PFSK-1 (cell line): ENCODE data around the gene AGPAT3.

Source experiments
- FOXP2 ChIP-seq: optimal IDR thresholded peaks from 2 replicates; pipeline ENCODE3; 2011; ENCODE audit warnings: borderline replicate concordance, control low read depth, inconsistent platforms; ENCODE audit not compliant: insufficient read depth; ENCODE audit errors: extremely low read length, extremely low read depth
- POLR2AphosphoS5 ChIP-seq: IDR thresholded peaks from 2 replicates; pipeline ENCODE4 v1.6.1; 2012; ENCODE audit warnings: low read depth, mild to moderate bottlenecking, control low read depth, low read length, moderate library complexity
- REST ChIP-seq, 2 experiments: IDR thresholded peaks; 2 replicates each; pipeline versions ENCODE4 v1.6.1 to v1.8.0; 2011 to 2012; ENCODE audit warnings: low read depth in 2 of 2, low read length in 2 of 2, control low read depth in 1 of 2, inconsistent platforms in 1 of 2, mild to moderate bottlenecking in 1 of 2, moderate library complexity in 1 of 2; ENCODE audit not compliant: insufficient read depth in 1 of 2
- SIN3A ChIP-seq: IDR thresholded peaks from 2 replicates; pipeline ENCODE4 v1.6.1; 2012; ENCODE audit warnings: mild to moderate bottlenecking, low read length, moderate library complexity, borderline replicate concordance; ENCODE audit not compliant: insufficient read depth
- TAF1 ChIP-seq: IDR thresholded peaks from 2 replicates; pipeline ENCODE4 v1.6.1; 2012; ENCODE audit warnings: low read length, control low read depth, borderline replicate concordance; ENCODE audit not compliant: insufficient read depth

- TF ChIP-seq POLR2AphosphoS5 (no peak), SIN3A (no peak), TAF1 (no peak), REST (IDR thresholded peaks at IDR 0.05; ENCODE audit: insufficient read depth in 1 of 2, low read depth in 2 of 2, low read length in 2 of 2) (no peak), FOXP2 (no peak)
Measured at GRCh38 chr21:43910460-43910859, 45.4 kb downstream of the AGPAT3 start.
